ENCODE data around the gene ACTRT2. TPM values are rescaled to one million over a fixed set of nuclear protein-coding genes. Genes with fewer than 3 reads are reported as not detected.

Gene ACTRT2
- total and polyA plus RNA-seq, 11 donors, result not detected

DNA sequence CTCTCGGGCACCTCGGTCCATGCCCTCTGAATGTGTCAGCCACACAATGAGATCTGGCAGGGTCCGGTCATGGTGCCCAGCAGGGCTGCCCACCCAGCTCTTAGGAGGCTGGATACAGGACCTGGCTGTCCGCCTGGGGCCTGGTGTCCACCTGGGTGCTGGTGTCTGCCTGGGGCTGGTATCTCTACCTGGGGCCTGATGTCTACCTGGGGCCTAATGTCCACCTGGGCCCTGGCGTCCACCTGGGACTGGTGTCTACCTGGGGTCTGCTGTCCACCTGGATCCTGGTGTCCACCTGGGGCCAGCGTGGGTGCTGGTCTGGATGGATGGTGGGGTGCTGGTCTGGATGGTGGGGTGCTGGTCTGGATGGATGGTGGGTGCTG, 45.1 kb upstream of the ACTRT2 start:
- ATAC-seq (no peak), DNase-seq (peak in 2 of 5 donors; percentile 2 to 59)
- TF ChIP-seq POLR2A (IDR thresholded peaks at IDR 0.05), result no peak
- TF ChIP-seq, protein P1, sequence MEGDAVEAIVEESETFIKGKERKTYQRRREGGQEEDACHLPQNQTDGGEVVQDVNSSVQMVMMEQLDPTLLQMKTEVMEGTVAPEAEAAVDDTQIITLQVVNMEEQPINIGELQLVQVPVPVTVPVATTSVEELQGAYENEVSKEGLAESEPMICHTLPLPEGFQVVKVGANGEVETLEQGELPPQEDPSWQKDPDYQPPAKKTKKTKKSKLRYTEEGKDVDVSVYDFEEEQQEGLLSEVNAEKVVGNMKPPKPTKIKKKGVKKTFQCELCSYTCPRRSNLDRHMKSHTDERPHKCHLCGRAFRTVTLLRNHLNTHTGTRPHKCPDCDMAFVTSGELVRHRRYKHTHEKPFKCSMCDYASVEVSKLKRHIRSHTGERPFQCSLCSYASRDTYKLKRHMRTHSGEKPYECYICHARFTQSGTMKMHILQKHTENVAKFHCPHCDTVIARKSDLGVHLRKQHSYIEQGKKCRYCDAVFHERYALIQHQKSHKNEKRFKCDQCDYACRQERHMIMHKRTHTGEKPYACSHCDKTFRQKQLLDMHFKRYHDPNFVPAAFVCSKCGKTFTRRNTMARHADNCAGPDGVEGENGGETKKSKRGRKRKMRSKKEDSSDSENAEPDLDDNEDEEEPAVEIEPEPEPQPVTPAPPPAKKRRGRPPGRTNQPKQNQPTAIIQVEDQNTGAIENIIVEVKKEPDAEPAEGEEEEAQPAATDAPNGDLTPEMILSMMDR (IDR thresholded peaks at IDR 0.05), result no peak
- intact Hi-C loops (cut with DNase I), result no loop called here
- Histone ChIP-seq H3K4me3 (no peak overlapping the region), H3K27ac (no peak overlapping the region), H3K36me3 (no peaks in the 10 kb centered on the region), H3K27me3 (peaks cover 0 to 5% (median 0%) of the 10 kb centered on the region in 9 donors), H3K4me1 (peaks cover 0 to 7% (median 0%) of the 10 kb centered on the region in 12 donors), H3K9me3 (no peaks in the 10 kb centered on the region)
- 81 to 93% (median 87%) methylated on average over 6 of the region's 6 CpGs for WGBS, 4 donors

DNA sequence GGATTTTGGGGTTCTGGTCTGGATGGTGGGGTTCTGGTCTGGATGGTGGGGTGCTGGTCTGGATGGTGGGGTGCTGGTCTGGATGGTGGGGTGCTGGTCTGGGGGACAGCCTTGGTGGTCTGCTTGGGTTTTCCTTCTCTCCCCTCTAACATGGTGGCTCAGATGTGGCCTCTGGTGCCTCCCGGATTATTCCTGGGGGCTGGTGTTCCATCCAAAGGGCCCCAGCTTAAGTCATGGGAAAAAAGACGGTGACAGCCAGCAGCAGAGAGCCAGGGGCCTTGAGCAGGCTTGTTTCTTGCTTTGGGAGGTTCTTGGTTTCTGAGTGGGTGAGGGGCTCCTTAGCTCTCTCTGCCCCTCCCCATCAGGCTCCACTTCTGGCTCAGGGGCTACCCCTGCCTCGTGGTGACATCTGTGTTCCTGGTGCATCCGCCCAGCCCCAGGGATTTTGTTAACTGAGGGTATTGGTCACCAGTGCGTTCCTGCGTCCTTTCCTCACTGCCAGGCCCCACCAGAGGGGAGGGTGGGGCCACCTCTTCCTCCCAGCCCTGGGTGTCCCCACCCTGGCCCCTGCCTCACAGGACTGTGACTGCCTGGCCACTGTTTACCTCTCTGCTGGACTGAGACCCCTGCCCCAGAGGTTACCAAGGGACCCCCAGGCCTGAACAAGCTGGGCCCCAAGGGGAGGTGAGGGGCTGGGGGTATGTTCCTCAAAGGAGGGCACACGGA, 43.2 kb upstream of the ACTRT2 start:
- WGBS, 4 donors, result 67 to 78% (median 74%) methylated on average over 4 to 7 of the region's 7 CpGs
- DNase-seq (peak in 1 of 5 donors; percentile 1), ATAC-seq (no peak)
- TF ChIP-seq POLR2A (IDR thresholded peaks at IDR 0.05), result no peak
- TF ChIP-seq, protein P1 (IDR thresholded peaks at IDR 0.05), result no peak
- no peak overlapping the region for H3K4me3 ChIP-seq
- H3K4me1 ChIP-seq, result peaks cover 0 to 7% (median 0%) of the 10 kb centered on the region in 12 donors
- H3K36me3 ChIP-seq, result no peaks in the 10 kb centered on the region
- H3K27me3 ChIP-seq, result peaks cover 0 to 5% (median 0%) of the 10 kb centered on the region in 9 donors
- no peak overlapping the region for H3K27ac ChIP-seq
- intact Hi-C loops (cut with DNase I), result no loop called here
- H3K9me3 ChIP-seq, result no peaks in the 10 kb centered on the region

- Histone ChIP-seq H3K27me3 (peaks cover 0 to 1% (median 0%) of the 10 kb centered on the region in 9 donors), H3K27ac (no peak overlapping the region), H3K4me1 (peaks cover 0 to 7% (median 0%) of the 10 kb centered on the region in 12 donors), H3K4me3 (no peak overlapping the region), H3K9me3 (no peaks in the 10 kb centered on the region), H3K36me3 (no peaks in the 10 kb centered on the region)
- intact Hi-C loops (cut with DNase I), result no loop called here
- WGBS, 4 donors, result 73 to 90% (median 82%) methylated on average over 3 to 11 of the region's 11 CpGs
- no peak for TF ChIP-seq POLR2A (IDR thresholded peaks at IDR 0.05)
- TF ChIP-seq, protein P1 (IDR thresholded peaks at IDR 0.05), result no peak
- DNase-seq, result peak in 2 of 5 donors; percentile 5 to 38
- ATAC-seq, result no peak
Measured at GRCh38 chr1:2978691-2979190, 42.5 kb upstream of the ACTRT2 start.

- WGBS, 4 donors, result 77 to 93% (median 83%) methylated on average over 20 to 38 of the region's 38 CpGs
- TF ChIP-seq, protein P1 (IDR thresholded peaks at IDR 0.05), result no peak
- no peak for TF ChIP-seq POLR2A (IDR thresholded peaks at IDR 0.05)
- DNase-seq, result peak in 2 of 5 donors; percentile 4 to 33
- peaks cover 0 to 7% (median 0%) of the 10 kb centered on the region in 12 donors for H3K4me1 ChIP-seq
- no peaks in the 10 kb centered on the region for H3K9me3 ChIP-seq
- intact Hi-C loops (cut with DNase I), result no loop called here
- no peaks in the 10 kb centered on the region for H3K36me3 ChIP-seq
- no peaks in the 10 kb centered on the region for H3K27me3 ChIP-seq
- no peak overlapping the region for H3K4me3 ChIP-seq
- H3K27ac ChIP-seq, result no peak overlapping the region
- ATAC-seq, result peak in 2 of 4 donors; percentile 14
Measured at GRCh38 chr1:2979191-2980072, 41.8 kb upstream of the ACTRT2 start.
